ENCODE measurements around the gene CDK15. TPM values are rescaled to one million over a fixed set of nuclear protein-coding genes. Genes with fewer than 3 reads are reported as not detected.

CDK15 gene
- total RNA-seq, 1 experiment from 2014 or later = not detected

DNA sequence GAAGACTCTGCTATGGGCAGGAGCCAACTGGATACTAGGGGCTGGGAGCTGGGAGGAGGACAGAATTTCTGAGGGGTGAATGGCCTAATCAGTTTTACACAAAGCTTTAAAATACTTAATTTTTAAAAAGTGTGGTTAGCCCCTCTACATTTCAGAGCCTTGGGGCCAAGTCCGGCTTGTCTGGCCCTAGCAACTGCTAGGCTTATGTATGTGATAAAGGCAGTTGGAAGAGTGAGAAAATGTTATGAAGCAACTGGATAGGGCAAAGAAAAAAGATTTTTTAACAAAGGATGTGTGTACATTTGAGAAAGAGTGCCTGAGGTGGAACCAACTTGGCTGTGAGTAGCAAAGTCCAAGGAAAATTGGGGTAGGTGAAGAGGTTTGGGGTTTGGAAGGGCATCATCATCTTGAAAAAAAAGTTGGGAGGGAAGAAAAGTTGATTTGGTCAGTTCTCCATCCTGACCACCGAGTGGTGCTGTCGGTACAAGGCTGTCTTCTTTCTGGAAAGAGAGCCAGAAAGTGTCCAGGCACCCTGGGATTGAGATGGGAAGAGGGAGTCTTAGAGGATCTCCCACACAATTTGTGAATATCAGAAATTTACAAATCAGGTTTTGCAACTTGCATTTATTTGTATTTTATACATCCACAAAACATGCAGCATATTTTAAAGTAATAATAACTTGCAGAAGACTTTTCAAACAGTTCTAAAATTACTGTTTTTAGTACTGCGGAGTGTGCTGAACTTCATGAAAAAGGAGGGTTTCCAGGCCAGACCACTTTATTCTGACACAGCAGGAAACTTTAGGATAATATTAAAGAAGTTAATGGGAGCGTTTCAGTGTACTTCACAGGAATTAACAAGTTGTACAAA lies 10.5 kb upstream of the CDK15 start:
- ChIA-PET POLR2A (interaction anchor here (0.6 kb wide), 1 partner anchor 1552 kb away, joined by 3 read pairs; no protein-coding TSS in a partner anchor), RAD21 (ENCODE audit: low non-redundant PET in 1 of 2, low total read pairs in 2 of 2, uncharacterized antibody in 2 of 2, unreplicated experiment in 2 of 2) (interaction anchor here in 1 of 2 experiments (0.6 kb wide), 1 partner anchor 689 kb away, joined by 4 read pairs; no protein-coding TSS in a partner anchor), CTCF (interaction anchor here (1.3 kb wide), 1 partner anchor 15 kb away, joined by 5 read pairs; the partner anchor contains the start of gene ALS2)
- no peak overlapping the region for H3K4me2 ChIP-seq (ENCODE audit: low read length)
- no peaks in the 10 kb centered on the region for H3K36me3 ChIP-seq (ENCODE audit: control insufficient read depth in 1 of 2, insufficient read depth in 2 of 2, low read length in 2 of 2)
- peak; percentile 35 for DNase-seq (ENCODE audit: low read depth, low spot score)
- H3K9ac ChIP-seq (ENCODE audit: low read length) = no peak overlapping the region
- no peaks in the 10 kb centered on the region for H3K9me3 ChIP-seq (ENCODE audit: control insufficient read depth in 1 of 2, insufficient read depth in 1 of 2, low read depth in 1 of 2, low read length in 2 of 2)
- H4K20me1 ChIP-seq (ENCODE audit: insufficient read depth) = no peaks in the 10 kb centered on the region
- no peaks in the 10 kb centered on the region for H3K27me3 ChIP-seq (ENCODE audit: insufficient read depth, low read length)
- no peak for TF ChIP-seq EZH2phosphoT487 (IDR thresholded peaks at IDR 0.05; ENCODE audit: borderline replicate concordance)
- TF ChIP-seq RAD21 (IDR thresholded peaks at IDR 0.05; ENCODE audit: low read depth) = peak; percentile 87
- TF ChIP-seq CTCF (IDR thresholded peaks at IDR 0.05 in 2 of 3, conservative IDR thresholded peaks at IDR 0.05 in 1 of 3; ENCODE audit: borderline replicate concordance in 1 of 3, insufficient read depth in 1 of 3, low read depth in 2 of 3, low read length in 2 of 3) = peak; percentile 60 to 73 (median 73); a peak in 5 of 6 replicates
- H3K4me1 ChIP-seq (ENCODE audit: control insufficient read depth in 1 of 2, insufficient read depth in 2 of 2, low read length in 2 of 2) = peaks cover 0 to 20% of the 10 kb centered on the region in 2 experiments; a peak in 2 of 4 replicates
- intact Hi-C loops (cut with micrococcal nuclease) = loop anchor here (1.0 to 10.0 kb wide), 4 partner anchors 64 to 471 kb away; partner anchors contain the start of gene NOP58
- H3K9me2 ChIP-seq (ENCODE audit: insufficient read depth) = no peaks in the 10 kb centered on the region
- no peak overlapping the region for H3K27ac ChIP-seq (ENCODE audit: low read depth, low read length)
- BruUV-seq (replicated peaks) = no TSS peak
- no peaks in the 10 kb centered on the region for H3K79me2 ChIP-seq (ENCODE audit: insufficient read depth, low read length)
- H3K4me3 ChIP-seq (replicated peaks in 1 of 2; ENCODE audit: low read depth in 1 of 2, low read length in 2 of 2) = no peak overlapping the region
- ATAC-seq = peak; percentile 80
- peak overlapping the region; percentile 37 for H2AFZ ChIP-seq (ENCODE audit: low read depth, low read length, poor library complexity, severe bottlenecking)

DNA sequence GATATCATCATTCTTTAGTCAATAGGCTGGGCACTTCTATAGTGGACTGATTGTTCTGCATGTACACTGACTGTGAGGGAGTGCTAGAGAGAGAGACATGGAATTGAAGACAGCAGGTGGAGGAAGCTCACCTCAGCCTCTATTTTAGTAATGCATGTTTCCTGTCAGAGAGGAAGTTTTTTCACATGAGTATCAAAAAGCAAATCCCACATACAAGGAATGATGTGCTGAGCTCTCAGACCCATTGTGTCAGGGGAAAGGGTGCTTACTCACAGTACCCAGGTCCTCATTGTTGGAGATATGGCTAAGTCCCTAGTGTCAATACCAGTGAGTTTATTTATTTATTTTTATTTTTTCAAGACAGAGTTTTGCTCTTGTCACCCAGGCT lies 9.9 kb upstream of the CDK15 start:
- H3K4me3 ChIP-seq (replicated peaks in 1 of 2; ENCODE audit: low read depth in 1 of 2, low read length in 2 of 2) = no peak overlapping the region
- RAD21 ChIA-PET (ENCODE audit: low non-redundant PET in 1 of 2, low total read pairs in 2 of 2, uncharacterized antibody in 2 of 2, unreplicated experiment in 2 of 2) = no interaction called here
- TF ChIP-seq SIN3A (IDR thresholded peaks at IDR 0.05; ENCODE audit: low read depth) = no peak
- no peak for TF ChIP-seq CBX3 (IDR thresholded peaks at IDR 0.05; ENCODE audit: low read depth)
- TF ChIP-seq TCF7L2 (IDR thresholded peaks at IDR 0.05; ENCODE audit: borderline replicate concordance, extremely low read depth, insufficient read depth, insufficient read length) = no peak
- no peak for TF ChIP-seq YY1 (IDR thresholded peaks at IDR 0.05; ENCODE audit: extremely low read depth, insufficient replicate concordance, low read depth, low read length)
- TF ChIP-seq REST (IDR thresholded peaks at IDR 0.05; ENCODE audit: low read depth) = no peak

More for the DNA sequence above, 9.9 kb upstream of the CDK15 start:
- Histone ChIP-seq H3K4me1 (ENCODE audit: control insufficient read depth in 1 of 2, insufficient read depth in 2 of 2, low read length in 2 of 2) (peaks cover 0 to 20% of the 10 kb centered on the region in 2 experiments; a peak in 2 of 4 replicates), H3K9ac (ENCODE audit: low read length) (no peak overlapping the region), H4K20me1 (ENCODE audit: insufficient read depth) (no peaks in the 10 kb centered on the region), H3K9me3 (ENCODE audit: control insufficient read depth in 1 of 2, insufficient read depth in 1 of 2, low read depth in 1 of 2, low read length in 2 of 2) (no peaks in the 10 kb centered on the region), H3K36me3 (ENCODE audit: control insufficient read depth in 1 of 2, insufficient read depth in 2 of 2, low read length in 2 of 2) (no peaks in the 10 kb centered on the region), H3K4me2 (ENCODE audit: low read length) (no peak overlapping the region), H2AFZ (ENCODE audit: low read depth, low read length, poor library complexity, severe bottlenecking) (peak overlapping the region; percentile 37), H3K27me3 (ENCODE audit: insufficient read depth, low read length) (no peaks in the 10 kb centered on the region), H3K79me2 (ENCODE audit: insufficient read depth, low read length) (no peaks in the 10 kb centered on the region), H3K9me2 (ENCODE audit: insufficient read depth) (no peaks in the 10 kb centered on the region), H3K27ac (ENCODE audit: low read depth, low read length) (no peak overlapping the region)
- intact Hi-C loops (cut with micrococcal nuclease) = loop anchor here (1.0 to 10.0 kb wide), 4 partner anchors 64 to 471 kb away; partner anchors contain the start of gene NOP58
- peak; percentile 28; the same call in 1 of the 2 replicates for ATAC-seq
- CTCF ChIA-PET = no interaction called here
- POLR2A ChIA-PET = no interaction called here
- DNase-seq (ENCODE audit: low read depth, low spot score) = no peak
- BruUV-seq (replicated peaks) = no TSS peak

All from HCT116 (cell line).